ENCODE results near the gene SPOCK1.

Gene SPOCK1

GRCh38 chr5:137148159-137148558, 351.0 kb downstream of the SPOCK1 start:
- H3K4me2 ChIP-seq (ENCODE audit: low read length, poor library complexity, severe bottlenecking): no peak overlapping the region
- H2BK12ac ChIP-seq (ENCODE audit: low read length in 2 of 2): no peak overlapping the region
- H4K8ac ChIP-seq (ENCODE audit: low read length): no peak overlapping the region
- H3K4me1 ChIP-seq (ENCODE audit: control insufficient read depth, insufficient read depth, low read depth, low read length): peaks cover 9% of the 10 kb centered on the region
- H3K27ac ChIP-seq (ENCODE audit: low read length, poor library complexity, severe bottlenecking): no peak overlapping the region
- no peak overlapping the region for H3K4me3 ChIP-seq (ENCODE audit: insufficient read depth in 1 of 2, low read depth in 1 of 2, low read length in 2 of 2)
- H2AFZ ChIP-seq (ENCODE audit: low read depth, low read length): no peak overlapping the region
- H3K36me3 ChIP-seq (ENCODE audit: control insufficient read depth in 1 of 2, insufficient read depth in 2 of 2, low read depth in 1 of 2, low read length in 2 of 2): no peaks in the 10 kb centered on the region
- WGBS: 40% methylated on average over 1 of the region's 1 CpG
- H3K79me1 ChIP-seq (replicated peaks; ENCODE audit: low read length, poor library complexity, severe bottlenecking): no peaks in the 10 kb centered on the region
- no peak overlapping the region for H3K23ac ChIP-seq (ENCODE audit: low read length in 2 of 2)
- H3K4ac ChIP-seq (ENCODE audit: low read depth in 1 of 2, low read length in 2 of 2): no peak overlapping the region
- DNase-seq: no peak
- H3K9me3 ChIP-seq (ENCODE audit: control insufficient read depth, low read length): no peaks in the 10 kb centered on the region
- H3K9ac ChIP-seq (ENCODE audit: low read length): no peak overlapping the region
- no peak overlapping the region for H3K18ac ChIP-seq (ENCODE audit: low read depth in 1 of 2, low read length in 2 of 2)
- no peak overlapping the region for H2BK120ac ChIP-seq (ENCODE audit: low read depth, low read length)
- no peak overlapping the region for H2BK15ac ChIP-seq (ENCODE audit: low read depth, poor library complexity, severe bottlenecking)
- no peak overlapping the region for H4K91ac ChIP-seq (ENCODE audit: low read length)
- no peak overlapping the region for H2AK5ac ChIP-seq (ENCODE audit: low read length, severe bottlenecking)
- no peaks in the 10 kb centered on the region for H3K27me3 ChIP-seq (ENCODE audit: control insufficient read depth in 1 of 2, insufficient read depth in 1 of 2, low read length in 2 of 2)
- no peak overlapping the region for H2BK5ac ChIP-seq (ENCODE audit: low read depth, low read length, poor library complexity, severe bottlenecking)
- H3K14ac ChIP-seq (ENCODE audit: low read length in 2 of 2): no peak overlapping the region

- H3K36me3 ChIP-seq (ENCODE audit: control insufficient read depth in 1 of 2, insufficient read depth in 2 of 2, low read depth in 1 of 2, low read length in 2 of 2): no peaks in the 10 kb centered on the region
- no peak for DNase-seq
- no peaks in the 10 kb centered on the region for H3K79me1 ChIP-seq (replicated peaks; ENCODE audit: low read length, poor library complexity, severe bottlenecking)
- no peak overlapping the region for H3K4ac ChIP-seq (ENCODE audit: low read depth in 1 of 2, low read length in 2 of 2)
- no peak overlapping the region for H2AK5ac ChIP-seq (ENCODE audit: low read length, severe bottlenecking)
- H3K4me1 ChIP-seq (ENCODE audit: control insufficient read depth, insufficient read depth, low read depth, low read length): peaks cover 12% of the 10 kb centered on the region
- H3K27ac ChIP-seq (ENCODE audit: low read length, poor library complexity, severe bottlenecking): no peak overlapping the region
- no peak overlapping the region for H2BK12ac ChIP-seq (ENCODE audit: low read length in 2 of 2)
- no peak overlapping the region for H3K14ac ChIP-seq (ENCODE audit: low read length in 2 of 2)
- no peaks in the 10 kb centered on the region for H3K9me3 ChIP-seq (ENCODE audit: control insufficient read depth, low read length)
- no peak overlapping the region for H4K8ac ChIP-seq (ENCODE audit: low read length)
- H2BK15ac ChIP-seq (ENCODE audit: low read depth, poor library complexity, severe bottlenecking): no peak overlapping the region
- H3K18ac ChIP-seq (ENCODE audit: low read depth in 1 of 2, low read length in 2 of 2): no peak overlapping the region
- no peak overlapping the region for H4K91ac ChIP-seq (ENCODE audit: low read length)
- WGBS: 87% methylated on average over 4 of the region's 5 CpGs
- H2AFZ ChIP-seq (ENCODE audit: low read depth, low read length): no peak overlapping the region
- no peaks in the 10 kb centered on the region for H3K27me3 ChIP-seq (ENCODE audit: control insufficient read depth in 1 of 2, insufficient read depth in 1 of 2, low read length in 2 of 2)
- no peak overlapping the region for H3K23ac ChIP-seq (ENCODE audit: low read length in 2 of 2)
- H2BK5ac ChIP-seq (ENCODE audit: low read depth, low read length, poor library complexity, severe bottlenecking): no peak overlapping the region
- no peak overlapping the region for H3K4me3 ChIP-seq (ENCODE audit: insufficient read depth in 1 of 2, low read depth in 1 of 2, low read length in 2 of 2)
- H2BK120ac ChIP-seq (ENCODE audit: low read depth, low read length): no peak overlapping the region
- H3K9ac ChIP-seq (ENCODE audit: low read length): peak overlapping the region; percentile 82
- H3K4me2 ChIP-seq (ENCODE audit: low read length, poor library complexity, severe bottlenecking): no peak overlapping the region
Measured at GRCh38 chr5:137147346-137147745, 351.8 kb downstream of the SPOCK1 start.

- Histone ChIP-seq H2AFZ (ENCODE audit: low read depth, low read length) (no peak overlapping the region), H2AK5ac (ENCODE audit: low read length, severe bottlenecking) (no peak overlapping the region), H3K36me3 (ENCODE audit: control insufficient read depth in 1 of 2, insufficient read depth in 2 of 2, low read depth in 1 of 2, low read length in 2 of 2) (no peaks in the 10 kb centered on the region), H2BK12ac (ENCODE audit: low read length in 2 of 2) (no peak overlapping the region), H3K14ac (ENCODE audit: low read length in 2 of 2) (no peak overlapping the region), H2BK5ac (ENCODE audit: low read depth, low read length, poor library complexity, severe bottlenecking) (no peak overlapping the region), H3K4me1 (ENCODE audit: control insufficient read depth, insufficient read depth, low read depth, low read length) (peaks cover 15% of the 10 kb centered on the region), H3K4me2 (ENCODE audit: low read length, poor library complexity, severe bottlenecking) (no peak overlapping the region), H3K9ac (ENCODE audit: low read length) (peak overlapping the region; percentile 82), H2BK120ac (ENCODE audit: low read depth, low read length) (no peak overlapping the region), H4K91ac (ENCODE audit: low read length) (no peak overlapping the region), H3K4ac (ENCODE audit: low read depth in 1 of 2, low read length in 2 of 2) (no peak overlapping the region), H3K4me3 (ENCODE audit: insufficient read depth in 1 of 2, low read depth in 1 of 2, low read length in 2 of 2) (peak overlapping the region in 1 of 2 experiments; percentile 59), H3K18ac (ENCODE audit: low read depth in 1 of 2, low read length in 2 of 2) (no peak overlapping the region), H3K27me3 (ENCODE audit: control insufficient read depth in 1 of 2, insufficient read depth in 1 of 2, low read length in 2 of 2) (no peaks in the 10 kb centered on the region), H2BK15ac (ENCODE audit: low read depth, poor library complexity, severe bottlenecking) (no peak overlapping the region), H3K27ac (ENCODE audit: low read length, poor library complexity, severe bottlenecking) (no peak overlapping the region), H3K9me3 (ENCODE audit: control insufficient read depth, low read length) (no peaks in the 10 kb centered on the region), H3K79me1 (replicated peaks; ENCODE audit: low read length, poor library complexity, severe bottlenecking) (no peaks in the 10 kb centered on the region), H3K23ac (ENCODE audit: low read length in 2 of 2) (no peak overlapping the region), H4K8ac (ENCODE audit: low read length) (no peak overlapping the region)
- peak; percentile 97 for DNase-seq
- 8% methylated on average over 8 of the region's 8 CpGs for WGBS
Measured at GRCh38 chr5:137146402-137146890, 352.7 kb downstream of the SPOCK1 start.

GRCh38 chr5:137145721-137146120, 353.4 kb downstream of the SPOCK1 start:
- Histone ChIP-seq H3K9ac (ENCODE audit: low read length) (peak overlapping the region; percentile 82), H3K79me1 (replicated peaks; ENCODE audit: low read length, poor library complexity, severe bottlenecking) (no peaks in the 10 kb centered on the region), H3K14ac (ENCODE audit: low read length in 2 of 2) (no peak overlapping the region), H3K4me1 (ENCODE audit: control insufficient read depth, insufficient read depth, low read depth, low read length) (peaks cover 15% of the 10 kb centered on the region), H2BK5ac (ENCODE audit: low read depth, low read length, poor library complexity, severe bottlenecking) (no peak overlapping the region), H3K27ac (ENCODE audit: low read length, poor library complexity, severe bottlenecking) (no peak overlapping the region), H4K91ac (ENCODE audit: low read length) (no peak overlapping the region), H3K4me3 (ENCODE audit: insufficient read depth in 1 of 2, low read depth in 1 of 2, low read length in 2 of 2) (peak overlapping the region in 1 of 2 experiments; percentile 59), H3K36me3 (ENCODE audit: control insufficient read depth in 1 of 2, insufficient read depth in 2 of 2, low read depth in 1 of 2, low read length in 2 of 2) (no peaks in the 10 kb centered on the region), H3K18ac (ENCODE audit: low read depth in 1 of 2, low read length in 2 of 2) (no peak overlapping the region), H2BK120ac (ENCODE audit: low read depth, low read length) (no peak overlapping the region), H4K8ac (ENCODE audit: low read length) (peak overlapping the region; percentile 19), H2BK15ac (ENCODE audit: low read depth, poor library complexity, severe bottlenecking) (no peak overlapping the region), H3K23ac (ENCODE audit: low read length in 2 of 2) (no peak overlapping the region), H3K27me3 (ENCODE audit: control insufficient read depth in 1 of 2, insufficient read depth in 1 of 2, low read length in 2 of 2) (no peaks in the 10 kb centered on the region), H2BK12ac (ENCODE audit: low read length in 2 of 2) (peak overlapping the region in 1 of 2 experiments; percentile 13), H3K9me3 (ENCODE audit: control insufficient read depth, low read length) (no peaks in the 10 kb centered on the region), H3K4ac (ENCODE audit: low read depth in 1 of 2, low read length in 2 of 2) (no peak overlapping the region), H2AK5ac (ENCODE audit: low read length, severe bottlenecking) (no peak overlapping the region), H3K4me2 (ENCODE audit: low read length, poor library complexity, severe bottlenecking) (no peak overlapping the region), H2AFZ (ENCODE audit: low read depth, low read length) (no peak overlapping the region)
- no peak for DNase-seq
- whole genome bisulfite sequencing: 58% methylated on average over 1 of the region's 2 CpGs
